ENCODE data around the gene CAPN9.

CAPN9 gene

GRCh38 chr1:230828421-230828820 is 81.2 kb downstream of the CAPN9 start:
- no peak overlapping the region for H3K4me3 ChIP-seq
- no peaks in the 10 kb centered on the region for H3K9me3 ChIP-seq (ENCODE audit: low read depth, low read length)
- no peak for DNase-seq (ENCODE audit: low read depth, low spot score)
- H3K27ac ChIP-seq: no peak overlapping the region
- no peak overlapping the region for H3K9ac ChIP-seq (ENCODE audit: insufficient read length)
- TF ChIP-seq EZH2 (IDR thresholded peaks at IDR 0.05) (no peak), POLR2AphosphoS5 (IDR thresholded peaks at IDR 0.05; ENCODE audit: borderline replicate concordance, low read depth, low read length) (no peak), FOXP2 (optimal IDR thresholded peaks at IDR 0.05; ENCODE audit: control extremely low read depth, extremely low read length, insufficient read depth) (no peak)
- H3K36me3 ChIP-seq (ENCODE audit: insufficient read depth, low read length): no peaks in the 10 kb centered on the region

GRCh38 chr1:230831771-230832170 is 84.6 kb downstream of the CAPN9 start:
- TF ChIP-seq FOXP2 (optimal IDR thresholded peaks at IDR 0.05; ENCODE audit: control extremely low read depth, extremely low read length, insufficient read depth): no peak
- TF ChIP-seq POLR2AphosphoS5 (IDR thresholded peaks at IDR 0.05; ENCODE audit: borderline replicate concordance, low read depth, low read length): no peak
- no peak for TF ChIP-seq EZH2 (IDR thresholded peaks at IDR 0.05)
- no peaks in the 10 kb centered on the region for H3K36me3 ChIP-seq (ENCODE audit: insufficient read depth, low read length)
- DNase-seq (ENCODE audit: low read depth, low spot score): no peak
- no peaks in the 10 kb centered on the region for H3K9me3 ChIP-seq (ENCODE audit: low read depth, low read length)
- no peak overlapping the region for H3K9ac ChIP-seq (ENCODE audit: insufficient read length)
- H3K4me3 ChIP-seq: no peak overlapping the region
- H3K27ac ChIP-seq: no peak overlapping the region

GRCh38 chr1:230832476-230832875 is 85.3 kb downstream of the CAPN9 start:
- Histone ChIP-seq H3K9me3 (ENCODE audit: low read depth, low read length) (no peaks in the 10 kb centered on the region), H3K36me3 (ENCODE audit: insufficient read depth, low read length) (no peaks in the 10 kb centered on the region), H3K4me3 (no peak overlapping the region), H3K9ac (ENCODE audit: insufficient read length) (no peak overlapping the region), H3K27ac (no peak overlapping the region)
- no peak for DNase-seq (ENCODE audit: low read depth, low spot score)
- no peak for TF ChIP-seq POLR2AphosphoS5 (IDR thresholded peaks at IDR 0.05; ENCODE audit: borderline replicate concordance, low read depth, low read length)
- TF ChIP-seq FOXP2 (optimal IDR thresholded peaks at IDR 0.05; ENCODE audit: control extremely low read depth, extremely low read length, insufficient read depth): no peak
- no peak for TF ChIP-seq EZH2 (IDR thresholded peaks at IDR 0.05)

GRCh38 chr1:230833511-230833910 is 86.3 kb downstream of the CAPN9 start:
- no peaks in the 10 kb centered on the region for H3K36me3 ChIP-seq (ENCODE audit: insufficient read depth, low read length)
- no peaks in the 10 kb centered on the region for H3K9me3 ChIP-seq (ENCODE audit: low read depth, low read length)
- DNase-seq (ENCODE audit: low read depth, low spot score): no peak
- H3K9ac ChIP-seq (ENCODE audit: insufficient read length): no peak overlapping the region
- no peak overlapping the region for H3K4me3 ChIP-seq
- TF ChIP-seq EZH2 (IDR thresholded peaks at IDR 0.05) (no peak), POLR2AphosphoS5 (IDR thresholded peaks at IDR 0.05; ENCODE audit: borderline replicate concordance, low read depth, low read length) (no peak), FOXP2 (optimal IDR thresholded peaks at IDR 0.05; ENCODE audit: control extremely low read depth, extremely low read length, insufficient read depth) (no peak)
- H3K27ac ChIP-seq: no peak overlapping the region

GRCh38 chr1:230834292-230834691 is 87.1 kb downstream of the CAPN9 start:
- Histone ChIP-seq H3K36me3 (ENCODE audit: insufficient read depth, low read length) (no peaks in the 10 kb centered on the region), H3K4me3 (no peak overlapping the region), H3K27ac (no peak overlapping the region), H3K9ac (ENCODE audit: insufficient read length) (no peak overlapping the region), H3K9me3 (ENCODE audit: low read depth, low read length) (no peaks in the 10 kb centered on the region)
- no peak for TF ChIP-seq POLR2AphosphoS5 (IDR thresholded peaks at IDR 0.05; ENCODE audit: borderline replicate concordance, low read depth, low read length)
- DNase-seq (ENCODE audit: low read depth, low spot score): no peak

GRCh38 chr1:230836347-230836746 is 89.2 kb downstream of the CAPN9 start:
- no peak overlapping the region for H3K4me3 ChIP-seq
- no peaks in the 10 kb centered on the region for H3K36me3 ChIP-seq (ENCODE audit: insufficient read depth, low read length)
- TF ChIP-seq EZH2 (IDR thresholded peaks at IDR 0.05) (no peak), POLR2AphosphoS5 (IDR thresholded peaks at IDR 0.05; ENCODE audit: borderline replicate concordance, low read depth, low read length) (no peak), FOXP2 (optimal IDR thresholded peaks at IDR 0.05; ENCODE audit: control extremely low read depth, extremely low read length, insufficient read depth) (no peak)
- no peak overlapping the region for H3K27ac ChIP-seq
- H3K9me3 ChIP-seq (ENCODE audit: low read depth, low read length): no peaks in the 10 kb centered on the region
- H3K9ac ChIP-seq (ENCODE audit: insufficient read length): no peak overlapping the region
- no peak for DNase-seq (ENCODE audit: low read depth, low spot score)

- Histone ChIP-seq H3K27ac (no peak overlapping the region), H3K36me3 (ENCODE audit: insufficient read depth, low read length) (no peaks in the 10 kb centered on the region), H3K9ac (ENCODE audit: insufficient read length) (no peak overlapping the region), H3K9me3 (ENCODE audit: low read depth, low read length) (no peaks in the 10 kb centered on the region), H3K4me3 (no peak overlapping the region)
- DNase-seq (ENCODE audit: low read depth, low spot score): no peak
- TF ChIP-seq EZH2 (IDR thresholded peaks at IDR 0.05) (no peak), FOXP2 (optimal IDR thresholded peaks at IDR 0.05; ENCODE audit: control extremely low read depth, extremely low read length, insufficient read depth) (no peak), POLR2AphosphoS5 (IDR thresholded peaks at IDR 0.05; ENCODE audit: borderline replicate concordance, low read depth, low read length) (no peak)
Observed at GRCh38 chr1:230836793-230837192, 89.6 kb downstream of the CAPN9 start.

- H3K4me3 ChIP-seq: no peak overlapping the region
- TF ChIP-seq FOXP2 (optimal IDR thresholded peaks at IDR 0.05; ENCODE audit: control extremely low read depth, extremely low read length, insufficient read depth) (no peak), POLR2AphosphoS5 (IDR thresholded peaks at IDR 0.05; ENCODE audit: borderline replicate concordance, low read depth, low read length) (no peak), EZH2 (IDR thresholded peaks at IDR 0.05) (no peak)
- DNase-seq (ENCODE audit: low read depth, low spot score): no peak
- no peak overlapping the region for H3K27ac ChIP-seq
- H3K9ac ChIP-seq (ENCODE audit: insufficient read length): no peak overlapping the region
- H3K9me3 ChIP-seq (ENCODE audit: low read depth, low read length): no peaks in the 10 kb centered on the region
- peaks cover 3% of the 10 kb centered on the region; the same call in 1 of the 2 replicates for H3K36me3 ChIP-seq (ENCODE audit: insufficient read depth, low read length)
Observed at GRCh38 chr1:230839173-230839572, 92.0 kb downstream of the CAPN9 start.

- no peak overlapping the region for H3K9ac ChIP-seq (ENCODE audit: insufficient read length)
- H3K27ac ChIP-seq: no peak overlapping the region
- no peaks in the 10 kb centered on the region for H3K9me3 ChIP-seq (ENCODE audit: low read depth, low read length)
- DNase-seq (ENCODE audit: low read depth, low spot score): no peak
- H3K4me3 ChIP-seq: no peak overlapping the region
- TF ChIP-seq EZH2 (IDR thresholded peaks at IDR 0.05) (no peak), POLR2AphosphoS5 (IDR thresholded peaks at IDR 0.05; ENCODE audit: borderline replicate concordance, low read depth, low read length) (no peak), FOXP2 (optimal IDR thresholded peaks at IDR 0.05; ENCODE audit: control extremely low read depth, extremely low read length, insufficient read depth) (no peak)
- peaks cover 3% of the 10 kb centered on the region; the same call in 1 of the 2 replicates for H3K36me3 ChIP-seq (ENCODE audit: insufficient read depth, low read length)
Observed at GRCh38 chr1:230842801-230843200, 95.6 kb downstream of the CAPN9 start.

All from SK-N-MC (cell line).